ENCODE results near the gene DPP6.

Gene DPP6

GRCh38 chr7:154781369-154782303, 729.4 kb downstream of the DPP6 start:
- no peak for DNase-seq

DNA sequence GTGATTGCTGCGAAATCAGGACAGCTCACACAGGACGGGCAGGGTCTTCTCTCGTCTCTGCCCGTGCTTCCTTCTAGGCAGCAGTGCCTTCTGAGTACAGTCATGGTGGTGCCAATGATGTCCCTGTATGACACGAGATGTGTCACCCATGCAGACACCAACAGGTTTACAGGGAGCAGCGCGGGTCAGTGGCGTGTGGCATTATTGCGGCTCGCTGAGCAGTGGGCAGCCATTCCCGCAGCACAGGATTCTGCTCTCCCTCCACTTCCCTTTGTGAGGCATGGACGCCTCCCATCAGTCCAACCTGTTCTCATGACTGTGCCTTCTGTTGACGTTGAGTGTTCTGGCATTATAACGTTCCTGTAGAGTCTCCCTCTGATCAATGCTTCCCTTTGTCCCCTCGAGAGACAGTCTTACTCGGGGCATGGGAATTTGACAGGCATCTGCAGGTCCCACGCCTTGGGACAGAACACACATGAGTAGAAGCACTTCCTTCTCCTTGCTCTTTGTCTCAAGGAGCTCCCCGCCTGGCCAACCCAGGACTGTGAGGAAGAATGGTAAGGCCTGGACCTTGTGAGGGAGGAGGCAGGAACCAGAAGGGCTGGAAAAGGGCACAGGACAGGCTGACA, 731.2 kb downstream of the DPP6 start:
- DNase-seq: no peak

GRCh38 chr7:154785898-154786297, 733.7 kb downstream of the DPP6 start:
- DNase-seq: no peak

DNA sequence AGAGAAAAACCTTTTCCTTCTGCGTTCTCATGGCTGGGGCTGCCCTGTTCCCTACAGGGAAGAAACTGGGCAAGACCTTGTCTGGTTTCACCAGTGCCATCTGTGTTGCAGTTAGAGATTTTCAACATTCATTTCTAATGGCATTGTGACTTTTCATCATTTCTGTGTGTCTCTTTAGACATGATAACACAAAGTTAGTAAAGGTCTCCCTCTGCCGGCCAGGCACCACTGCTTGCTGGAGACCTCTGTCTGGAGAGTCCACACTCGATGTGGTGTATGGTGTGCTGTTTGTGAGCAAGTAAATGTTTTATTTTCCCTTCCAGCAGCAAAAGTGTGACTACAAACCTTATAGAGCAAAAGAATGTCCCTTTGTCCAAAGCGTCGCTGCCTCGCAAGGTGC, 737.2 kb downstream of the DPP6 start:
- DNase-seq: no peak

DNA sequence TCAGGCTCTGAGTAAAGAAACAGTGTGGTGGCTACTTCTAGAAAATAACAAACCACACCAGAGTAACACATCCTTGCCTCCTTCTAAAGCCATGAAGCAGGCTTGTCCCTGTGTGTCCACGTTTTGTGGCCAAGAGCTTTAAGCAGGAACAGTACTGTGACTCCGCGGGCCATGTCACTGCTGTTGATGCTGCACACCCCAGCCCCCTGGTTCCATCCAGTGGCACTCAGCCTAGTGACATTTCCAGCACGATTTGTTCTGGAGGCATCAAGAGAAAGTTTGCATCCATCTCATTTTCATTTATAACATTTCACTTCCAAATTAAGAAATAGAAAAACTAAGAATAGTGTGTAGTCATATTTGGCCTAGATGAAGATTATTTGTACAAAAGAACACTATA, 739.4 kb downstream of the DPP6 start:
- no peak for DNase-seq

DNA sequence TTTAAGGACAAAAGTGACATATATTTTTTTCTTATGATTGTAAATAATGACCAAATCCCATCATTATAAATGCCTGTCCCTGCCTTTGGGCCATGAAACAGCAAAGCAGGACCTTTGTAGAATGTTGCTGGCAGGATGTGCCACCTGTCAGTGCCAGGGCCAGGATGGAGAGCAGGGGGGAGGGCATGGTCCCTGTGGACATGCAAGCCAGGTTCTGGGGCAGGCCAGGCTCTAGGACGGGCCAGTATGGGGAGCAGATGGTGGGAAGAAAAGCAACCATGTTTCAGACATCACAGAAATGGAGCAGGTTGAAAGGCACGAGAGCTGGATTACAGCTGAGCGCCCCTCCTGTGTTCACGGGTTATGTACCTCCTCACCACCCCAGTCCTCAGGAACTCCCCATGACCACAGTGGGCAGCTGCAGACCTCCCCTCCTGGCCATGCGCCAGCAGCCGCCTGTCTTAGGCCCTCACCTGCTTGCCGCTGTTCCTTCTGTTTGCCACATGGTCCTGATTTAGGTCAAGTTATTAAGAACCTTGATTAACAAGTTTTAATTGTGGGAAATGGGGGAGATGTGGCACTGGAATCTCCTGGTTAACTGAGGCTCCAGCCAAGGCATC, 740.3 kb downstream of the DPP6 start:
- DNase-seq: no peak

- no peak for DNase-seq
These were observed 742.1 kb downstream of the DPP6 start for GRCh38 chr7:154794147-154794780.

DNA sequence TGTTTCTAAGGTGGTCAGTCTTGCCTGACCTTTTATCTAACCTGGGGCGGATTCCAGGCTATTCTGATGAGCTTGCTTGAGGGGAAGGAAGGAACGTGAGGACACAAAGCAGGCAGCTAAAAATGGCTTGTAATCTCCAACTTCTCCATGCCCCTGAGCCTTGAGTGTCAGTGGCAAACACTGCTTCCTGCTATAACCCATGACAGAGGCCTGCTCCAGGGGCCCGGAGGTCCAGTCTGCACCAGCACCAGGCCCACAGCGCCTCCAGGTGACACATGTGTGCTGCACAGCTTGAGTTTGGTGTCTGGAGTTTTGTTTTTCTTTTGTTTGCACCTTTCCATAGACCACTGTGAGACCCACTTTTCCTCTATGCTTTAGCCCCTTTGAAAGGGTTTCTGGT, 742.8 kb downstream of the DPP6 start:
- DNase-seq: no peak

DNA sequence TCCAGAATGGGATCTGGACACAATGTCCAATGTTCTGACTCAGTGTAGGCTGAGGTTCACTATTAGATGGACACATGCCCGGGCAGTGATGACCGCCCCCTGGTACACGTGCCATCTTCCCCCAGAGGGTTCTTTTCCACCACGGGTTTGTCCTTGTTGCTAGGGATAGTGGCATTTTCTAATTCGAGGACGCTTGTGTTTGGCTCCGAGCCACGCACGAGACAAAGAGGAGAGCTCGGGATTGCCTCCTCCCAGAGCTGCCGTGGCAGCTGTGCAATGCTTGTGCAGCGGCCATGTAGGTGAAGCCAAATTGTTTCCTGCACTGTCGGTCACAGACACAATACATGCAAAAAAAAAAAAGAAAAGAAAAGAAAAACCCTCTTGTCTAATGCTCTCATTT, 743.2 kb downstream of the DPP6 start:
- DNase-seq: no peak

DNA sequence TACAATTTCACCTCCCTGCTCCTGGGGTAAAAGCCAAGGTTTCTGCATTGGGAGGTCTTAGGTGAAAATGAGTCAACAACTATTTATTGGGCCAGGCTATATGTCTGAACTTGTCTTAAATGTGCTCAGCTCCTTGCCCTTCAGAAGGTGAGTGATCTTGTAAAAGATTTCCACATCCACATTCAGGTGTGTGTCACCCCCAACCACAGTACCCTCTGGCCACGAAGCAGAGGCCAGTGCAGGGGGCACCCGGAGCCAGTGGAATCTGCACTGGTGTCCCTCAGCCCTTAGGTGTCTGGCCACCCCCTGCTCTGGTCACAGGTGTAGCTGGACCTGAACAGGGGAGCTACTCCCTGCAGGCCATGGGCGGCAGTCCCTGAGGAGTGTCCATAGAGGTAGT, 752.3 kb downstream of the DPP6 start:
- no peak for DNase-seq

DNA sequence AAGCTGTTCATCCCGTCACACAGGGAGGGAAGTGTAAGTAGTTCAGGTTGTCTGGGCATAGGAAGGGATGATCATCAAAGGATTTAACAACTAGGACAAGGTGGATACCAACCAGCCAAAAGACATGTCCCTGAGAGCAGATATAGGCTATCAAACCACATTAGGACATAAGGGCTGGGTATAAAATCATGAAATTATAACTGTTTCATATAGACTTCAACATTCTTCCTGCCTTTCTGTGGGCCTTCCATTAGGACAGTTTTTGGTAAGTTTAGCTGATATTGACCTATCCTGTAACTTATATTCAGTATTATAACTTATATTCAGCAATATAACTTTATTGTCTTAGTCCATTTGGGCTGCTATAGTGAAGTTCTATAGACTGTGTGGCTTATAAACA, 759.8 kb downstream of the DPP6 start:
- no peak for DNase-seq

DNA sequence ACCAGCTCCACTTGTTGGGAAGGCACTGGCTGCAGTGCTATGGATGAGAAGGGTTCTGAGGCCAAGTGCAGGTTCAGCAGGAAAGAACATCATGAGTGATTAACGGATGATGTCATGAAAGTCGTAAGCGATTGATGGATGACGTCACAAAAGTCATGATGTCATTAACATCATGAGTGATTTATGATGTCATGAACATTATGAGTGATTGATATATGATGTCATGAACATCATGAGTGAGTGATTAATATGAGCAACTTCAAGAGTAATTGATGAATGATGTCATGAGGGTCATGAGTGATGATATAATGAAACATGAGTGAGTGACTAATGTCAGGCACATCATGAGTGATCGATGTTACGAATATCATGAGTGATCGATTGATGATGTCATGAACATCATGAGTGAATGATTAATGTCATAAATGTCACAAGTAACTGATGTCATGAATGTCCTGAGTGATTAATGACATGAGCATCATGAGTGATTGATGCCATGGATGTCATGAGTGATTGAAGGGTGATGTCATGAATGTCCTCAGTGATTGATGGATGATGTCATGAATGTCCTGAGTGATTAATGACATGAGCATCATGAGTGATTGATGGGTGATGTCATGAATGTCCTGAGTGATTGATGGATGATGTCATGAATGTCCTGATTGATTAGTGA, 765.2 kb downstream of the DPP6 start:
- no peak for DNase-seq

DNA sequence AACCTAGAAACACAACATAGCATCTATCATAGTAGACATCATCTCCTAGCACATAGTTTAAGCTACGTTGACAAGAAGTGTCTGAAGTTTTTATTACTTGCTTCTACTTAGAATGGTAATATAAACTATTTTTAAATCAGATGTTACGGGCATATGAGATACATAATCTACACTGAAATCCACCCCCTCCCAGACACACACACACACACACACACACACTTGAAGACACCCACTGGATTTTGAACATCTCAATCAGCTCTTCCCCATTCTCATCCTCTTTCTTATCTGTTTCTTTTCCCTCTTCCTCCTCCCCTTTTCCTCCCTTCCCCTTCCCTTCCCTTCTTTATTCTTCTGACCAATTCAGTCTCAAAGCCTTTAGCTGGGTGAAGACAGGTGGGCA, 774.8 kb downstream of the DPP6 start:
- DNase-seq: no peak

- DNase-seq: no peak
These were observed 780.5 kb downstream of the DPP6 start for GRCh38 chr7:154832557-154833138.

GRCh38 chr7:154836021-154836448, 783.8 kb downstream of the DPP6 start:
- DNase-seq: no peak

GRCh38 chr7:154837087-154837486, 784.9 kb downstream of the DPP6 start:
- no peak for DNase-seq

- no peak for DNase-seq
These were observed 785.4 kb downstream of the DPP6 start for GRCh38 chr7:154837622-154838021.

- DNase-seq: no peak
These were observed 787.9 kb downstream of the DPP6 start for GRCh38 chr7:154840086-154840485.

- no peak for DNase-seq
These were observed 789.6 kb downstream of the DPP6 start for GRCh38 chr7:154841731-154842331.

DNA sequence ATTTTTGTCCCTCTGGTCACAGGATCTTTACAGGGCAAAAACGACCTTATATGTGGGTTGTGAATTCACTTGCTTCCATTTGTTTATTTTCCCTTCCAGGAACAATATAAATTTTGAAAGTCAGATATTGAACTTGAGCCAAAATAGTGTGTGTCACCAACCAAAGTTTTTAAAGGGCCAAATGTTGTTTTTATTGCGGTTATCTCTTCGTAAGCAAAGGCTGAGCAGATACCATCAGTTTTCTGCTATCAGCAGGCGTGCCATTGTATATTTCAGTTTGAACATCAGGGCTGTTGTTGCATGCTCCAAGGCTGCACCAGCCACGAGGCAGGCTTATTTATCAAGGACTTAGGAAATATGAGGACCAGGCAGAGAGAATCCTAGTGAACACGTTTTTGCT, 790.4 kb downstream of the DPP6 start:
- no peak for DNase-seq

- DNase-seq: no peak
These were observed 791.6 kb downstream of the DPP6 start for GRCh38 chr7:154843670-154844237.

DNA sequence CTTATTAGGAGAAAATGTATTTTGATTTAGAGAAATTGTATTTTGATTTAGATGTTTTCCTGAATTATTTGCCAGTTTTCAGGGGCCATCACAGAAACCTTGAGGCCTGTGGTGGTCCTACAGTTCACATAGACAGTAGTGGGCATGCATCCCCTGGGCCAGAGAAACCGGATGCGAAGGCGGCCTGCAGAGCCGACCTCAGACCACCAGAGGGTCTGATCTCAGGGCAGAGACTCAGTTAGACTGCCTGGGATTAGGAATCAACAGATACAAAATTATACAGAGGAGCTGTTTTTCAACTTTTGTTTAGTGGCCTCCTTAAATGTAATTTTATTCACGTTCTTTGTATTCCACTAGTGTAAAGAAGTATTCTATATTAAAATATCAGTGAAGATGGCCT, 792.3 kb downstream of the DPP6 start:
- no peak for DNase-seq

Data from inflammatory macrophage treated with lipopolysaccharide for 4 hours (primary cell).